Tibial nerve (tissue), 4 donors: Measurements from ENCODE around the gene GRM7. TPM values are rescaled to one million over a fixed set of nuclear protein-coding genes. Genes with fewer than 3 reads are reported as not detected.

ENCODE experiments used
- DNase-seq, 2 donors: peaks; one replicate each; pipeline ENCODE4 v3.0.0-alpha.2; 2019; ENCODE audit warnings: low spot score in 2 of 2
- H3K27ac ChIP-seq, 4 donors: fragments of 200-600 bp; sonication (generic) in 3 of 4; one replicate each; pipeline ENCODE4 v1.5.1; 2017 to 2019; ENCODE audit warnings: mild to moderate bottlenecking in 1 of 4
- H3K27me3 ChIP-seq, 2 donors: fragments of 200-600 bp; sonication (generic) in 1 of 2; one replicate each; pipeline versions ENCODE4 v1.5.1 to v1.6.0; 2017 to 2019
- H3K36me3 ChIP-seq, 3 donors: fragments of 200-600 bp; sonication (generic); one replicate each; pipeline ENCODE4 v1.5.1; 2018 to 2019
- H3K4me1 ChIP-seq, 4 donors: fragments of 200-600 bp; sonication (generic) in 3 of 4; one replicate each; pipeline ENCODE4 v1.5.1; 2017 to 2019
- H3K4me3 ChIP-seq, 4 donors: fragments of 200-600 bp; sonication (generic) in 3 of 4; one replicate each; pipeline ENCODE4 v1.5.1; 2017 to 2019; ENCODE audit warnings: mild to moderate bottlenecking in 1 of 4, moderate library complexity in 1 of 4
- H3K9me3 ChIP-seq, 4 donors: fragments of 200-600 bp; sonication (generic) in 3 of 4; one replicate each; pipeline ENCODE4 v1.5.1; 2017 to 2019
- CTCF ChIP-seq, 5 experiments: fragments of 200-600 bp in 3 of 5; fragments of 450-650 bp in 2 of 5; sonication (generic) in 3 of 5; IDR thresholded peaks; one replicate each; pipeline ENCODE4 v1.5.1; 2016 to 2019; ENCODE audit warnings: antibody characterized with exemption in 5 of 5, mild to moderate bottlenecking in 3 of 5, moderate library complexity in 2 of 5
- EP300 ChIP-seq, 2 donors: sonication (generic); formaldehyde crosslinking; IDR thresholded peaks; one replicate each; pipeline ENCODE4 v1.6.1; 2017; ENCODE audit warnings: antibody characterized with exemption in 2 of 2, mild to moderate bottlenecking in 1 of 2
- POLR2A ChIP-seq, 2 donors: fragments of 450-650 bp; IDR thresholded peaks; one replicate each; pipeline ENCODE4 v1.6.1; 2017; ENCODE audit warnings: antibody characterized with exemption in 2 of 2, mild to moderate bottlenecking in 2 of 2, moderate library complexity in 2 of 2
- WGBS, 2 donors: methylation state at CpG; one replicate each; pipeline ENCODE4 v1.1.5; 2018; 5-methylcytosine and 5-hydroxymethylcytosine counted together
- total RNA-seq, 4 donors: library from RNA; depleted of rRNA; stranded (reverse); fragments of >200 nt; gene quantifications; one replicate each; pipeline ENCODE4 v1.1.0, GENCODE V29; 2016

GRM7 gene
- total RNA-seq, 4 donors from 2014 or later, result 0.22 to 0.84 TPM; not detected in 2

GRCh38 chr3:7025581-7026300 lies 164.8 kb downstream of the GRM7 start:
- no peaks in the 10 kb centered on the region for H3K36me3 ChIP-seq
- H3K27ac ChIP-seq, result no peak overlapping the region
- no peak overlapping the region for H3K4me3 ChIP-seq
- H3K4me1 ChIP-seq, result no peaks in the 10 kb centered on the region
- no peak for DNase-seq
- H3K9me3 ChIP-seq, result no peaks in the 10 kb centered on the region
- 48 to 50% methylated on average over 3 of the region's 3 CpGs for WGBS, 2 donors
- no peak for TF ChIP-seq POLR2A (IDR thresholded peaks at IDR 0.05)
- no peak for TF ChIP-seq EP300 (IDR thresholded peaks at IDR 0.05)
- no peak for TF ChIP-seq CTCF (IDR thresholded peaks at IDR 0.05)
- H3K27me3 ChIP-seq, result no peaks in the 10 kb centered on the region

- 84 to 85% methylated on average over 3 of the region's 3 CpGs for WGBS, 2 donors
- Histone ChIP-seq H3K4me1 (no peaks in the 10 kb centered on the region), H3K36me3 (no peaks in the 10 kb centered on the region), H3K4me3 (no peak overlapping the region), H3K27ac (no peak overlapping the region), H3K27me3 (no peaks in the 10 kb centered on the region), H3K9me3 (no peaks in the 10 kb centered on the region)
- DNase-seq, result no peak
- TF ChIP-seq EP300 (IDR thresholded peaks at IDR 0.05) (no peak), CTCF (IDR thresholded peaks at IDR 0.05) (no peak), POLR2A (IDR thresholded peaks at IDR 0.05) (no peak)
These were observed 168.6 kb downstream of the GRM7 start for GRCh38 chr3:7029562-7029961.

- TF ChIP-seq EP300 (IDR thresholded peaks at IDR 0.05) (no peak), CTCF (IDR thresholded peaks at IDR 0.05) (no peak), POLR2A (IDR thresholded peaks at IDR 0.05) (no peak)
- H3K36me3 ChIP-seq, result no peaks in the 10 kb centered on the region
- no peaks in the 10 kb centered on the region for H3K27me3 ChIP-seq
- WGBS, 2 donors, result 78 to 84% methylated on average over 4 of the region's 4 CpGs
- H3K27ac ChIP-seq, result no peak overlapping the region
- H3K4me3 ChIP-seq, result no peak overlapping the region
- no peak for DNase-seq
- H3K9me3 ChIP-seq, result no peaks in the 10 kb centered on the region
- no peaks in the 10 kb centered on the region for H3K4me1 ChIP-seq
These were observed 177.5 kb downstream of the GRM7 start for GRCh38 chr3:7038394-7038793.

GRCh38 chr3:7062714-7063113 lies 201.8 kb downstream of the GRM7 start:
- Histone ChIP-seq H3K27me3 (no peaks in the 10 kb centered on the region), H3K36me3 (no peaks in the 10 kb centered on the region), H3K4me1 (no peaks in the 10 kb centered on the region), H3K27ac (no peak overlapping the region), H3K4me3 (no peak overlapping the region), H3K9me3 (peaks cover 0 to 6% (median 0%) of the 10 kb centered on the region in 4 donors)
- WGBS, 2 donors, result 54% methylated on average over 1 of the region's 1 CpG
- TF ChIP-seq EP300 (IDR thresholded peaks at IDR 0.05) (no peak), CTCF (IDR thresholded peaks at IDR 0.05) (no peak), POLR2A (IDR thresholded peaks at IDR 0.05) (no peak)
- no peak for DNase-seq

- DNase-seq, result no peak
- no peaks in the 10 kb centered on the region for H3K9me3 ChIP-seq
- no peak for TF ChIP-seq CTCF (IDR thresholded peaks at IDR 0.05)
- no peak for TF ChIP-seq POLR2A (IDR thresholded peaks at IDR 0.05)
- TF ChIP-seq EP300 (IDR thresholded peaks at IDR 0.05), result no peak
- no peaks in the 10 kb centered on the region for H3K36me3 ChIP-seq
- H3K27ac ChIP-seq, result no peak overlapping the region
- WGBS, 2 donors, result 57 to 82% methylated on average over 6 of the region's 6 CpGs
- H3K27me3 ChIP-seq, result no peaks in the 10 kb centered on the region
- H3K4me3 ChIP-seq, result no peak overlapping the region
- H3K4me1 ChIP-seq, result no peaks in the 10 kb centered on the region
These were observed 209.5 kb downstream of the GRM7 start for GRCh38 chr3:7070461-7070860.
